HepG2 (cell line): ENCODE data around the gene NXN. TPM values are rescaled to one million over a fixed set of nuclear protein-coding genes. Genes with fewer than 3 reads are reported as not detected.

Experiments
- GTF2F1 ChIP-seq: fragments of 150-350 bp; IDR thresholded peaks from 2 replicates; pipeline ENCODE4 v1.6.1; 2014; ENCODE audit warnings: low read length
- HIVEP1 ChIP-seq: sonication (generic); formaldehyde crosslinking; IDR thresholded peaks from 2 replicates; pipeline ENCODE4 v1.4.0; 2020; ENCODE audit warnings: mild to moderate bottlenecking, missing genetic modification reagents
- JARID2 ChIP-seq: sonication (generic); formaldehyde crosslinking; IDR thresholded peaks from 2 replicates; pipeline ENCODE4 v1.8.1; 2023; ENCODE audit warnings: missing genetic modification reagents, inconsistent platforms; ENCODE audit not compliant: insufficient replicate concordance
- KLF16 ChIP-seq, 2 experiments: sonication (generic) in 1 of 2; formaldehyde crosslinking in 1 of 2; IDR thresholded peaks; 2 replicates each; pipeline versions ENCODE4 v1.6.1 to v1.8.0; 2016 to 2023; ENCODE audit warnings: missing genetic modification reagents in 2 of 2, missing compliant biosample characterization in 1 of 2
- NFKB2 ChIP-seq: sonication (generic); formaldehyde crosslinking; IDR thresholded peaks from 2 replicates; pipeline ENCODE4 v1.4.0; 2020; ENCODE audit warnings: missing genetic modification reagents, borderline replicate concordance
- PHF21A ChIP-seq: sonication (generic); formaldehyde crosslinking; IDR thresholded peaks from 2 replicates; pipeline ENCODE4 v1.5.0; 2020; ENCODE audit warnings: mild to moderate bottlenecking, missing genetic modification reagents
- RXRB ChIP-seq: IDR thresholded peaks from 2 replicates; pipeline ENCODE4 v1.6.1; 2016; ENCODE audit warnings: borderline replicate concordance, missing genetic modification reagents, missing compliant biosample characterization
- ZNF121 ChIP-seq: sonication (generic); formaldehyde crosslinking; IDR thresholded peaks from 2 replicates; pipeline ENCODE4 v1.5.0; 2020; ENCODE audit warnings: mild to moderate bottlenecking, missing genetic modification reagents
- ZNF224 ChIP-seq: sonication (generic); formaldehyde crosslinking; IDR thresholded peaks from 2 replicates; pipeline ENCODE4 v1.5.0; 2020; ENCODE audit warnings: mild to moderate bottlenecking, missing genetic modification reagents
- ZNF251 ChIP-seq: sonication (generic); formaldehyde crosslinking; IDR thresholded peaks from 2 replicates; pipeline ENCODE4 v1.9.0; 2021; ENCODE audit warnings: mild to moderate bottlenecking, missing genetic modification reagents
- ZNF282 ChIP-seq: fragments of 450-650 bp; IDR thresholded peaks from 2 replicates; pipeline ENCODE4 v1.6.1; 2018; ENCODE audit not compliant: partially characterized antibody
- ZNF614 ChIP-seq: IDR thresholded peaks from 2 replicates; pipeline ENCODE4 v1.6.1; 2018; ENCODE audit warnings: missing biosample characterization, missing genetic modification reagents, inconsistent platforms, borderline replicate concordance
- ZNF674 ChIP-seq: sonication (generic); formaldehyde crosslinking; IDR thresholded peaks from 2 replicates; pipeline ENCODE4 v1.5.0; 2020; ENCODE audit warnings: low read depth, mild to moderate bottlenecking, missing genetic modification reagents
- ZNF747 ChIP-seq: sonication (generic); formaldehyde crosslinking; IDR thresholded peaks from 2 replicates; pipeline ENCODE4 v1.8.1; 2023; ENCODE audit warnings: missing genetic modification reagents, mild to moderate bottlenecking, borderline replicate concordance
- ZNF839 ChIP-seq: sonication (generic); formaldehyde crosslinking; IDR thresholded peaks from 2 replicates; pipeline ENCODE4 v1.4.0; 2020; ENCODE audit warnings: missing genetic modification reagents, mild to moderate bottlenecking, borderline replicate concordance
- polyA plus RNA-seq, 8 experiments: library from polyadenylated mRNA; depleted of rRNA in 3 of 8; stranded (reverse) in 7 of 8; unstranded in 1 of 8; fragments of >200 nt; fragmentation: Illumina TruSeq in 4 of 8; extraction: Trizol in 4 of 8; gene quantifications; 2 replicates each; pipeline versions ENCODE4 v1.2.1 to v1.2.3, GENCODE V29; 2011 to 2016; ENCODE audit warnings: low read depth in 4 of 8, missing spikeins in 1 of 8, mixed read lengths in 1 of 8; ENCODE audit not compliant: insufficient read depth in 1 of 8
- total RNA-seq, 5 experiments: library from RNA; depleted of rRNA; stranded (reverse); fragments of >200 nt; fragmentation: Illumina TruSeq; extraction: Trizol; gene quantifications; 2 replicates each; pipeline ENCODE4 v1.2.3, GENCODE V29; 2016; ENCODE audit warnings: low read depth in 1 of 5
- TF ChIP-seq, protein P1 (sequence below): IDR thresholded peaks from 2 replicates; pipeline ENCODE4 v1.6.1; 2018; ENCODE audit warnings: missing genetic modification reagents, mild to moderate bottlenecking, missing compliant biosample characterization
- TF ChIP-seq, protein P2 (sequence below): sonication (generic); formaldehyde crosslinking; IDR thresholded peaks from 2 replicates; pipeline ENCODE4 v1.4.0; 2020; ENCODE audit warnings: mild to moderate bottlenecking, missing genetic modification reagents
- TF ChIP-seq, protein P3 (sequence below): sonication (generic); formaldehyde crosslinking; IDR thresholded peaks from 2 replicates; pipeline ENCODE4 v1.5.0; 2020; ENCODE audit warnings: missing genetic modification reagents, mild to moderate bottlenecking, borderline replicate concordance
- TF ChIP-seq, protein P4 (sequence below): sonication (generic); formaldehyde crosslinking; IDR thresholded peaks from 2 replicates; pipeline ENCODE4 v1.5.0; 2020; ENCODE audit warnings: mild to moderate bottlenecking, missing genetic modification reagents, borderline replicate concordance

The NXN gene
- total and polyA plus RNA-seq, 2 of the 13 experiments (the other 11 are each of a cell fraction or from before 2014, with no cell fraction given) = 22.2 to 24.3 TPM

DNA sequence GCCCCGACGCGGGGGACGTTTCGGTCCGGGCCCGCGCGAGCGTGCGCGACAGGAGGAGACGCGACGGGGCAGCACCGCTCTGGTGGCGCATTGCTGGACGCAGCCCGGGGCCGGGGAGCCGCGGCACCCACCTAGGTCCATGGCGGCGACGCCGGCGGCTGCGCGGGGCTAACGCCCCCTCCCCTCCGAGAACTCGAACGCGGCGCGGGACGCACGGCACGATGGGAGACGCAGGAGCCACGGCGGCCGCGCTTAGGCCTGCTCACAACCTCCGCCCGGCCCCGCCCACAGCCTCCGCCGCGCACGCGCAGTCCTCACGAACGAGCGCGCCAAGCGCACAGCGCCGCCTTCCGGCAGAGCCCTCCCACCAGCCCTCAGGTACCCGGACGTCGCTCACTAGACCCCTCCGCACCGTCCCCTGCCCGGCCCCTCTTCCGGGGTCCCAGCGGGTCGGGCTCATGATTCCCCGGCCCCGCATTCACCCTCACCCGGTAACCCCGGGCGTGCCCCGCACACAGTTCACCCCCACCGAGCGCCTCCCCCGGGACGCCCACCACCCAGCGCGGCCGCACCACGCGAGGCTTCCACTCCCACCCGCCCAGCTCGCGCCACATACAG lies 227.5 kb downstream of the NXN start, which contains the start of gene GEMIN4 (continued):
- TF ChIP-seq ZNF839 (no peak), ZNF251 (CRISPR knock-in tag) (no peak), ZNF282 (no peak), ZNF121 (CRISPR knock-in tag) (0 out of 2 replicates have a peak, but pooled peaks have one; percentile 29), RXRB (CRISPR knock-in tag) (no peak), ZNF747 (CRISPR knock-in tag) (no peak), NFKB2 (CRISPR knock-in tag) (no peak), PHF21A (CRISPR knock-in tag) (peak; percentile 58; the same call in 1 of the 2 replicates), KLF16 (CRISPR knock-in tag; IDR thresholded peaks at IDR 0.05) (no peak), GTF2F1 (no peak), JARID2 (CRISPR knock-in tag) (peak; percentile 62), ZNF224 (CRISPR knock-in tag) (no peak), HIVEP1 (no peak), ZNF674 (no peak), ZNF614 (CRISPR knock-in tag) (peak; percentile 9; the same call in 1 of the 2 replicates)
- TF ChIP-seq, protein P1, sequence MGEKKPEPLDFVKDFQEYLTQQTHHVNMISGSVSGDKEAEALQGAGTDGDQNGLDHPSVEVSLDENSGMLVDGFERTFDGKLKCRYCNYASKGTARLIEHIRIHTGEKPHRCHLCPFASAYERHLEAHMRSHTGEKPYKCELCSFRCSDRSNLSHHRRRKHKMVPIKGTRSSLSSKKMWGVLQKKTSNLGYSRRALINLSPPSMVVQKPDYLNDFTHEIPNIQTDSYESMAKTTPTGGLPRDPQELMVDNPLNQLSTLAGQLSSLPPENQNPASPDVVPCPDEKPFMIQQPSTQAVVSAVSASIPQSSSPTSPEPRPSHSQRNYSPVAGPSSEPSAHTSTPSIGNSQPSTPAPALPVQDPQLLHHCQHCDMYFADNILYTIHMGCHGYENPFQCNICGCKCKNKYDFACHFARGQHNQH = no peak; the same call in 1 of the 2 replicates
- TF ChIP-seq, protein P2, sequence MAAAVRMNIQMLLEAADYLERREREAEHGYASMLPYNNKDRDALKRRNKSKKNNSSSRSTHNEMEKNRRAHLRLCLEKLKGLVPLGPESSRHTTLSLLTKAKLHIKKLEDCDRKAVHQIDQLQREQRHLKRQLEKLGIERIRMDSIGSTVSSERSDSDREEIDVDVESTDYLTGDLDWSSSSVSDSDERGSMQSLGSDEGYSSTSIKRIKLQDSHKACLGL (CRISPR knock-in tag) = no peak; the same call in 1 of the 2 replicates
- TF ChIP-seq, protein P3, sequence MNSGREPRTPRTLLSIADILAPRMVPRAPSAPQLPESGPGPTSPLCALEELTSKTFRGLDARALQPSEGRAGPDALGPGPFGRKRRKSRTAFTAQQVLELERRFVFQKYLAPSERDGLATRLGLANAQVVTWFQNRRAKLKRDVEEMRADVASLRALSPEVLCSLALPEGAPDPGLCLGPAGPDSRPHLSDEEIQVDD (CRISPR knock-in tag) = no peak; the same call in 1 of the 2 replicates
- TF ChIP-seq, protein P4, sequence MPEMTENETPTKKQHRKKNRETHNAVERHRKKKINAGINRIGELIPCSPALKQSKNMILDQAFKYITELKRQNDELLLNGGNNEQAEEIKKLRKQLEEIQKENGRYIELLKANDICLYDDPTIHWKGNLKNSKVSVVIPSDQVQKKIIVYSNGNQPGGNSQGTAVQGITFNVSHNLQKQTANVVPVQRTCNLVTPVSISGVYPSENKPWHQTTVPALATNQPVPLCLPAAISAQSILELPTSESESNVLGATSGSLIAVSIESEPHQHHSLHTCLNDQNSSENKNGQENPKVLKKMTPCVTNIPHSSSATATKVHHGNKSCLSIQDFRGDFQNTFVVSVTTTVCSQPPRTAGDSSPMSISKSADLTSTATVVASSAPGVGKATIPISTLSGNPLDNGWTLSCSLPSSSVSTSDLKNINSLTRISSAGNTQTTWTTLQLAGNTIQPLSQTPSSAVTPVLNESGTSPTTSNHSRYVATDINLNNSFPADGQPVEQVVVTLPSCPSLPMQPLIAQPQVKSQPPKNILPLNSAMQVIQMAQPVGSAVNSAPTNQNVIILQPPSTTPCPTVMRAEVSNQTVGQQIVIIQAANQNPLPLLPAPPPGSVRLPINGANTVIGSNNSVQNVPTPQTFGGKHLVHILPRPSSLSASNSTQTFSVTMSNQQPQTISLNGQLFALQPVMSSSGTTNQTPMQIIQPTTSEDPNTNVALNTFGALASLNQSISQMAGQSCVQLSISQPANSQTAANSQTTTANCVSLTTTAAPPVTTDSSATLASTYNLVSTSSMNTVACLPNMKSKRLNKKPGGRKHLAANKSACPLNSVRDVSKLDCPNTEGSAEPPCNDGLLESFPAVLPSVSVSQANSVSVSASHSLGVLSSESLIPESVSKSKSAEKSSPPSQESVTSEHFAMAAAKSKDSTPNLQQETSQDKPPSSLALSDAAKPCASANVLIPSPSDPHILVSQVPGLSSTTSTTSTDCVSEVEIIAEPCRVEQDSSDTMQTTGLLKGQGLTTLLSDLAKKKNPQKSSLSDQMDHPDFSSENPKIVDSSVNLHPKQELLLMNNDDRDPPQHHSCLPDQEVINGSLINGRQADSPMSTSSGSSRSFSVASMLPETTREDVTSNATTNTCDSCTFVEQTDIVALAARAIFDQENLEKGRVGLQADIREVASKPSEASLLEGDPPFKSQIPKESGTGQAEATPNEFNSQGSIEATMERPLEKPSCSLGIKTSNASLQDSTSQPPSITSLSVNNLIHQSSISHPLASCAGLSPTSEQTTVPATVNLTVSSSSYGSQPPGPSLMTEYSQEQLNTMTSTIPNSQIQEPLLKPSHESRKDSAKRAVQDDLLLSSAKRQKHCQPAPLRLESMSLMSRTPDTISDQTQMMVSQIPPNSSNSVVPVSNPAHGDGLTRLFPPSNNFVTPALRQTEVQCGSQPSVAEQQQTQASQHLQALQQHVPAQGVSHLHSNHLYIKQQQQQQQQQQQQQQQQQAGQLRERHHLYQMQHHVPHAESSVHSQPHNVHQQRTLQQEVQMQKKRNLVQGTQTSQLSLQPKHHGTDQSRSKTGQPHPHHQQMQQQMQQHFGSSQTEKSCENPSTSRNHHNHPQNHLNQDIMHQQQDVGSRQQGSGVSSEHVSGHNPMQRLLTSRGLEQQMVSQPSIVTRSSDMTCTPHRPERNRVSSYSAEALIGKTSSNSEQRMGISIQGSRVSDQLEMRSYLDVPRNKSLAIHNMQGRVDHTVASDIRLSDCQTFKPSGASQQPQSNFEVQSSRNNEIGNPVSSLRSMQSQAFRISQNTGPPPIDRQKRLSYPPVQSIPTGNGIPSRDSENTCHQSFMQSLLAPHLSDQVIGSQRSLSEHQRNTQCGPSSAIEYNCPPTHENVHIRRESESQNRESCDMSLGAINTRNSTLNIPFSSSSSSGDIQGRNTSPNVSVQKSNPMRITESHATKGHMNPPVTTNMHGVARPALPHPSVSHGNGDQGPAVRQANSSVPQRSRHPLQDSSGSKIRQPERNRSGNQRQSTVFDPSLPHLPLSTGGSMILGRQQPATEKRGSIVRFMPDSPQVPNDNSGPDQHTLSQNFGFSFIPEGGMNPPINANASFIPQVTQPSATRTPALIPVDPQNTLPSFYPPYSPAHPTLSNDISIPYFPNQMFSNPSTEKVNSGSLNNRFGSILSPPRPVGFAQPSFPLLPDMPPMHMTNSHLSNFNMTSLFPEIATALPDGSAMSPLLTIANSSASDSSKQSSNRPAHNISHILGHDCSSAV = no peak
